ENCODE measurements around the gene PARVB.
"Not testable (repeated sequence)": the region's sequence is repeated elsewhere in the genome, so short reads cannot be mapped to it uniquely, and the experiment has no call there.

PARVB gene

GRCh38 chr22:44028091-44028490 lies 4.0 kb downstream of the PARVB start:
- ATAC-seq, result no peak

- no peak for ATAC-seq
These were observed 5.0 kb downstream of the PARVB start for GRCh38 chr22:44029069-44029468.

- no peak for ATAC-seq
These were observed 6.1 kb downstream of the PARVB start for GRCh38 chr22:44030051-44030701.

- no peak for ATAC-seq
These were observed 6.6 kb downstream of the PARVB start for GRCh38 chr22:44030702-44031082.

- ATAC-seq, result peak; percentile 34 to 54
These were observed 7.3 kb downstream of the PARVB start for GRCh38 chr22:44031158-44031952.

GRCh38 chr22:44032126-44032730 lies 8.1 kb downstream of the PARVB start:
- no peak for ATAC-seq

GRCh38 chr22:44033287-44033686 lies 9.2 kb downstream of the PARVB start:
- no peak for ATAC-seq

GRCh38 chr22:44033694-44034093 lies 9.6 kb downstream of the PARVB start:
- ATAC-seq, result no peak

- ATAC-seq, result no peak
These were observed 13.6 kb downstream of the PARVB start for GRCh38 chr22:44037519-44038375.

GRCh38 chr22:44039566-44040171 lies 15.6 kb downstream of the PARVB start:
- ATAC-seq, result no peak

- no peak for ATAC-seq
These were observed 18.4 kb downstream of the PARVB start for GRCh38 chr22:44042249-44043218.

GRCh38 chr22:44045145-44045544 lies 21.0 kb downstream of the PARVB start:
- no peak for ATAC-seq

- ATAC-seq, result no peak
These were observed 22.5 kb downstream of the PARVB start for GRCh38 chr22:44046485-44047141.

- ATAC-seq, result no peak
These were observed 23.8 kb downstream of the PARVB start for GRCh38 chr22:44047891-44048301.

- ATAC-seq, result no peak
These were observed 25.6 kb downstream of the PARVB start for GRCh38 chr22:44049486-44050231.

- no peak for ATAC-seq
These were observed 26.8 kb downstream of the PARVB start for GRCh38 chr22:44050766-44051355.

GRCh38 chr22:44051358-44051757 lies 27.3 kb downstream of the PARVB start:
- no peak for ATAC-seq

- ATAC-seq, result no peak
These were observed 27.9 kb downstream of the PARVB start for GRCh38 chr22:44051961-44052360.

- no peak for ATAC-seq
These were observed 31.7 kb downstream of the PARVB start for GRCh38 chr22:44055805-44056204.

GRCh38 chr22:44056649-44057048 lies 32.5 kb downstream of the PARVB start:
- ATAC-seq, result not testable (repeated sequence)

All from activated CD4-positive, CD25-positive, alpha-beta regulatory T cell treated with anti-CD3 and anti-CD28 coated beads, Interleukin-2, amount 50 U/mL, for 24 hours (primary cell).